WERI-Rb-1 (cell line): Measurements from ENCODE around the gene IMP4.

ENCODE experiments used
- DNase-seq: peaks from one replicate; pipeline ENCODE4 v3.0.0-alpha.2; 2020
- H3K27ac ChIP-seq: fragments of 250-450 bp; sonication (Bioruptor Pico); 2 replicates; pipeline ENCODE4 v1.5.1; 2020; ENCODE audit warnings: mild to moderate bottlenecking, moderate library complexity
- H3K27me3 ChIP-seq: fragments of 250-450 bp; sonication (Bioruptor Pico); 2 replicates; pipeline ENCODE4 v1.5.1; 2021; ENCODE audit warnings: mild to moderate bottlenecking, low read depth, moderate library complexity; ENCODE audit not compliant: insufficient read depth, severe bottlenecking
- H3K36me3 ChIP-seq: fragments of 250-450 bp; sonication (Bioruptor Pico); 2 replicates; pipeline ENCODE4 v1.5.1; 2020; ENCODE audit warnings: mild to moderate bottlenecking, moderate library complexity
- H3K4me3 ChIP-seq: 2 replicates; pipeline ENCODE4 v1.5.1; 2011; ENCODE audit warnings: low read depth, mild to moderate bottlenecking, control low read depth, low read length
- H3K9me3 ChIP-seq: fragments of 250-450 bp; sonication (Bioruptor Pico); 2 replicates; pipeline ENCODE4 v1.5.1; 2021; ENCODE audit warnings: mild to moderate bottlenecking, moderate library complexity; ENCODE audit not compliant: severe bottlenecking
- TF ChIP-seq, protein P1 (sequence below): IDR thresholded peaks from 2 replicates; pipeline ENCODE4 v1.5.1; 2011; ENCODE audit warnings: low read depth, mild to moderate bottlenecking, control low read depth, inconsistent platforms, low read length

The IMP4 gene

DNA sequence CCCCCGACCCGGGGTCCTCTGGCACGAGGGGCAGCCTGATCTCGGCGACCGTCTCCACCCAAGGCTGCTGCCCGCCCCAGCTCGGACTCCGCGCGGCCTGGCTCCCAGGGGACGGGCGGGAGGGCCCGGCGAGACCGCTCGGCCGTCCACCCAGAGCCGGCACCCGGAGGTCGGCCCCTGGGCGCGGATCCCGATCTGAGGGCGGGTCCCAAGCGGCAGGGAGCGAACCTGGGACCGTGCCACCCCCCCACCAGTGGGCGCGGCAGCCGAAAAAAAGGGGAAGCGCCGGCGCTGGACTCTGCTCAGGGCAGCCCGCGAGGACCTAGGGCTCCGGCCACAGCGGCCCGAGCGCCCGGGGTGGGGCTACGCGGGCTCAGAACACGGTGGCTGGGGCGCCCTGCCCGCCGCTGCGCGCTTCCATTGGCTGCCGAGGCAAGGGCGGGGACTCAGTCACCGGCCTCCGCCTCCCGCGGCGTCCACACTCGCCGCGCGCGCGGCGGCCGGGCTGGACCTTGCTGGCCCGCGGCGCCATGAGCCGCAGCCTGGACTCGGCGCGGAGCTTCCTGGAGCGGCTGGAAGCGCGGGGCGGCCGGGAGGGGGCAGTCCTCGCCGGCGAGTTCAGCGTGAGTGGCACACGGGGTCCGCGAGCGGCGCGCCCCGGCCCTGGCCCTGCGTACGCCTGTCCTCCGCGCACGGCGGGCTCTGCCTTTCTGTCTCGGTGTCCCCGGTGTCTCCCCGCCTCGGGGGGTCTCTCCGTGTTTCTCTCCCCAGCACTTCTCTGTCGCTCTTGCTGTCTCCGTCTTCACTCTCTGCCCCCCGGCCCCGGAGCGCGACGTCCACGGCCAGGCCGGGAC lies 13.1 kb downstream of the IMP4 start, which contains the start of gene PTPN18:
Gene PTPN18, plus strand, starts transcription at position 479 of the 854 bp plus-strand sequence. Its CDS starts 52 bp downstream, at position 531.
- peak within 1 kb of the TSS; percentile 76 for H3K27ac ChIP-seq
- peak; percentile 88 for DNase-seq

DNA sequence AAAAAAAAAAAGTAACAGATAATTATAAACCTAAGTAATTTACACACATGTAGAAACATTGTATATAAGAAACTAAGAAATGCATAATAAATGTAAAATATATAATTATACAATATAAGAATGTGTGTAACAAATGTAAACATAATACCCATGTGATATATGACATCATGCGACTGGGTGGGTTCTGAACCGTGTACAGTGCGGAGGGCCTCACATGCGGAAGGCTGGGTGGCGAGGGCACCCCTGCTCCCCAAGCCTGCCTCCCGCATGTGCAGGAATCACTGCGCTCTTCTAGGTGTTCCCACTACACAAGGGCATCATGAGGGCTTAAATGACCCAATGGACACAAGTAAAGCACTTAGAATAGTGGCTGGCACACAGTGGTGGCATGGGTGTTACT lies 15.2 kb downstream of the IMP4 start:
- Histone ChIP-seq H3K36me3 (no peaks in the 10 kb centered on the region), H3K27ac (no peak overlapping the region), H3K27me3 (no peaks in the 10 kb centered on the region), H3K4me3 (no peak overlapping the region), H3K9me3 (no peaks in the 10 kb centered on the region)
- no peak for DNase-seq
- TF ChIP-seq, protein P1, sequence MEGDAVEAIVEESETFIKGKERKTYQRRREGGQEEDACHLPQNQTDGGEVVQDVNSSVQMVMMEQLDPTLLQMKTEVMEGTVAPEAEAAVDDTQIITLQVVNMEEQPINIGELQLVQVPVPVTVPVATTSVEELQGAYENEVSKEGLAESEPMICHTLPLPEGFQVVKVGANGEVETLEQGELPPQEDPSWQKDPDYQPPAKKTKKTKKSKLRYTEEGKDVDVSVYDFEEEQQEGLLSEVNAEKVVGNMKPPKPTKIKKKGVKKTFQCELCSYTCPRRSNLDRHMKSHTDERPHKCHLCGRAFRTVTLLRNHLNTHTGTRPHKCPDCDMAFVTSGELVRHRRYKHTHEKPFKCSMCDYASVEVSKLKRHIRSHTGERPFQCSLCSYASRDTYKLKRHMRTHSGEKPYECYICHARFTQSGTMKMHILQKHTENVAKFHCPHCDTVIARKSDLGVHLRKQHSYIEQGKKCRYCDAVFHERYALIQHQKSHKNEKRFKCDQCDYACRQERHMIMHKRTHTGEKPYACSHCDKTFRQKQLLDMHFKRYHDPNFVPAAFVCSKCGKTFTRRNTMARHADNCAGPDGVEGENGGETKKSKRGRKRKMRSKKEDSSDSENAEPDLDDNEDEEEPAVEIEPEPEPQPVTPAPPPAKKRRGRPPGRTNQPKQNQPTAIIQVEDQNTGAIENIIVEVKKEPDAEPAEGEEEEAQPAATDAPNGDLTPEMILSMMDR = no peak

More for the DNA sequence above, 13.1 kb downstream of the IMP4 start, which contains the start of gene PTPN18:
- Histone ChIP-seq H3K9me3 (no peaks in the 10 kb centered on the region), H3K36me3 (no peaks in the 10 kb centered on the region), H3K4me3 (peak within 1 kb of the TSS; percentile 63), H3K27me3 (no peaks in the 10 kb centered on the region)
- TF ChIP-seq, protein P1 = peak; percentile 64

DNA sequence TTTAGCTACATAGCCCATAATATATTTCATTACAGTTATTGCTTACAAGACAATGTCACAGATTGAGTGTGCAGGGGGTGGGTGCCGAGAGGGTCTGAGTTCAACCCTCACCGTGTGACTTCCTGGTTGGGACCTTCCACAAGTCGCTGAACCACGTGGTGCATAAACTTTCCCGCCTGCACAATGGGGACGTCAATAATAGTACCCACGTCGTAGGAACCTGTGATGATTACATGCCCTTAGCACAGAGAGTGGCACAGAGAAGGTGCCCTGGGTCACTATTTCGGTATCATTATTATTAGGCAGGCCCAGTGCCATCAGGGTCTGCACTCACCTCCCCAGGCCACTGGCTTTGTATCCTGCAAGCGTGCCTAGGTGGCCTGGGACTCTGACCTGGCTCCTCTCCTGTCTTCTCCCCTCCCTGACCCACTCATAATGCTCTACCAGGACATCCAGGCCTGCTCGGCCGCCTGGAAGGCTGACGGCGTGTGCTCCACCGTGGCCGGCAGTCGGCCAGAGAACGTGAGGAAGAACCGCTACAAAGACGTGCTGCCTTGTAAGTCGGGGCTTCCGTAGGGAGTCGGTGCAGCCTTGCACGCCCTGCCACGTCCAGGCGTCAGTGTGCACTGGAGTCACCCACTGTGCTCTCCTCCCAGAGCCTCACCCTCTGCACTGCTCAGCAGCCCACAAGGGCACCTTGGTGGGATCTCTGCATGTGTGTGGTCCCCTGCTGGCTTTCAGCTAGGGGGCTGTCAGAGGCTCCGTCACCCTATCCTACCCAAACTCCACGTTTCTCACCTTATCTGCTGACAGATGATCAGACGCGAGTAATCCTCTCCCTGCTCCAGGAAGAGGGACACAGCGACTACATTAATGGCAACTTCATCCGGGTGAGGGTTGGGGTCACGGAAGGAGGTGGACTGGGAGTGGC lies 16.0 kb downstream of the IMP4 start:
- Histone ChIP-seq H3K27me3 (no peaks in the 10 kb centered on the region), H3K9me3 (no peaks in the 10 kb centered on the region), H3K4me3 (no peak overlapping the region), H3K36me3 (no peaks in the 10 kb centered on the region), H3K27ac (no peak overlapping the region)
- TF ChIP-seq, protein P1 = no peak
- DNase-seq = no peak

DNA sequence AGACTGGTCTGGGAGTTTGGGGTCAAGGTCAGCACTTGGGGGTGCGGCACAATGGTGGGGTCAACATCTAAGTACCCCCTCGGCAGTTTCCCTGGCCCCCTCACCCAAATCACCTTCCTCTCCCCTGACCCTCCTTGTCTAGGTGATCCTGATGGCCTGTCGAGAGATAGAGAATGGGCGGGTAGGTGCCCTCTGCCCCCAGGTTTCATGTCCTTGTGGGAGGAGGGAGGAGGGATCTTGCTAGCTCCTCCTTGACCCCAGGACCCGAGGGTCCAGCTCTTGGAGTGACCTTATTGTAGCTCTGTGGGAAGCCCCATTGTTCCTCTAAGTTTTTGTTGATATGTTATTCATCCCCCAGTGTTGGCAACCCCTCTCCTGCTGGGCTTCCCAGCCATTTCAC lies 16.8 kb downstream of the IMP4 start:
- Histone ChIP-seq H3K4me3 (no peak overlapping the region), H3K27me3 (no peaks in the 10 kb centered on the region), H3K36me3 (no peaks in the 10 kb centered on the region), H3K9me3 (no peaks in the 10 kb centered on the region), H3K27ac (no peak overlapping the region)
- no peak for DNase-seq
- TF ChIP-seq, protein P1 = no peak

DNA sequence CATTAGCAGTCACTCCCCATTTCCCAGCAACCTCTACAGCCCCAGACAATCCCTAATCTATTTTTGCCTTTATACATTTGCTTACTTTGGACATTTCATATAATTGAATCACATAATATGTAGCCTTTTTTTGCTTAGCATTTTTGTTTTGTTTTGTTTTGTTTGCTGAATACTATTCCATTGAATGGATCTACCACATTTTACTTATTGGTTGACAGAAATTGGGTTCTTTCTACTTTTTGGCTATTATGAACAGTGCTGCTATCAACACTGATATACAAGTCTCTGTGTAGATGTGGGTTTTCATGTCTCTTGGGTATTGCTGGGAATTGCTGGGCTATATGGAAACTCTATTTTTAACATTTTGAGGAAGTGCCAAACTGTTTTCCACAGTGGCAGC lies 20.8 kb downstream of the IMP4 start:
- H3K9me3 ChIP-seq = no peaks in the 10 kb centered on the region
- TF ChIP-seq, protein P1 = no peak
- H3K27ac ChIP-seq = no peak overlapping the region
- H3K27me3 ChIP-seq = no peaks in the 10 kb centered on the region
- H3K36me3 ChIP-seq = no peaks in the 10 kb centered on the region
- no peak overlapping the region for H3K4me3 ChIP-seq
- DNase-seq = no peak
